ENCODE measurements around the gene NELL2.

Gene NELL2

GRCh38 chr12:44523828-44524227 is 352.3 kb downstream of the NELL2 start:
- Histone ChIP-seq H3K27me3 (ENCODE audit: control insufficient read depth, low read length) (no peaks in the 10 kb centered on the region), H3K4me3 (ENCODE audit: low read length) (no peak overlapping the region), H3K36me3 (ENCODE audit: control insufficient read depth, low read length) (no peaks in the 10 kb centered on the region), H3F3A (ENCODE audit: control insufficient read depth, insufficient read depth) (no peaks in the 10 kb centered on the region), H4K20me1 (ENCODE audit: control insufficient read depth, insufficient read depth, low read depth, low read length) (no peaks in the 10 kb centered on the region), H3K79me2 (ENCODE audit: control insufficient read depth, low read length) (no peaks in the 10 kb centered on the region), H3K4me2 (ENCODE audit: low read length) (no peak overlapping the region), H3K27ac (ENCODE audit: low read depth, low read length) (no peak overlapping the region), H3K9me3 (ENCODE audit: control insufficient read depth, insufficient read depth, low read length) (no peaks in the 10 kb centered on the region), H3K4me1 (ENCODE audit: control insufficient read depth, low read length) (no peaks in the 10 kb centered on the region), H3K9me2 (replicated peaks; ENCODE audit: control insufficient read depth, low read length) (no peaks in the 10 kb centered on the region)
- TF ChIP-seq CTCF (IDR thresholded peaks at IDR 0.05; ENCODE audit: low read depth, low read length, poor library complexity, severe bottlenecking), result no peak
- no peak for TF ChIP-seq EZH2phosphoT487 (IDR thresholded peaks at IDR 0.05; ENCODE audit: borderline replicate concordance, low read length)

- Histone ChIP-seq H3F3A (ENCODE audit: control insufficient read depth, insufficient read depth) (no peaks in the 10 kb centered on the region), H3K4me1 (ENCODE audit: control insufficient read depth, low read length) (no peaks in the 10 kb centered on the region), H3K9me3 (ENCODE audit: control insufficient read depth, insufficient read depth, low read length) (no peaks in the 10 kb centered on the region), H4K20me1 (ENCODE audit: control insufficient read depth, insufficient read depth, low read depth, low read length) (no peaks in the 10 kb centered on the region), H3K27me3 (ENCODE audit: control insufficient read depth, low read length) (no peaks in the 10 kb centered on the region), H3K4me2 (ENCODE audit: low read length) (no peak overlapping the region), H3K9me2 (replicated peaks; ENCODE audit: control insufficient read depth, low read length) (no peaks in the 10 kb centered on the region), H3K36me3 (ENCODE audit: control insufficient read depth, low read length) (no peaks in the 10 kb centered on the region), H3K4me3 (ENCODE audit: low read length) (no peak overlapping the region), H3K27ac (ENCODE audit: low read depth, low read length) (no peak overlapping the region), H3K79me2 (ENCODE audit: control insufficient read depth, low read length) (no peaks in the 10 kb centered on the region)
- TF ChIP-seq CTCF (IDR thresholded peaks at IDR 0.05; ENCODE audit: low read depth, low read length, poor library complexity, severe bottlenecking), result no peak
- no peak for TF ChIP-seq EZH2phosphoT487 (IDR thresholded peaks at IDR 0.05; ENCODE audit: borderline replicate concordance, low read length)
Observed at GRCh38 chr12:44521702-44522101, 354.4 kb downstream of the NELL2 start.

- TF ChIP-seq EZH2phosphoT487 (IDR thresholded peaks at IDR 0.05; ENCODE audit: borderline replicate concordance, low read length), result no peak
- Histone ChIP-seq H3K36me3 (ENCODE audit: control insufficient read depth, low read length) (no peaks in the 10 kb centered on the region), H3K9me3 (ENCODE audit: control insufficient read depth, insufficient read depth, low read length) (no peaks in the 10 kb centered on the region)
Observed at GRCh38 chr12:44519931-44520330, 356.2 kb downstream of the NELL2 start.

GRCh38 chr12:44511289-44511688 is 364.8 kb downstream of the NELL2 start:
- no peaks in the 10 kb centered on the region for H3K9me2 ChIP-seq (replicated peaks; ENCODE audit: control insufficient read depth, low read length)

More at GRCh38 chr12:44519931-44520330, 356.2 kb downstream of the NELL2 start:
- Histone ChIP-seq H3K79me2 (ENCODE audit: control insufficient read depth, low read length) (no peaks in the 10 kb centered on the region), H3K27me3 (ENCODE audit: control insufficient read depth, low read length) (no peaks in the 10 kb centered on the region), H3K9me2 (replicated peaks; ENCODE audit: control insufficient read depth, low read length) (no peaks in the 10 kb centered on the region), H3K4me2 (ENCODE audit: low read length) (no peak overlapping the region), H3K4me1 (ENCODE audit: control insufficient read depth, low read length) (no peaks in the 10 kb centered on the region), H3K4me3 (ENCODE audit: low read length) (no peak overlapping the region), H4K20me1 (ENCODE audit: control insufficient read depth, insufficient read depth, low read depth, low read length) (no peaks in the 10 kb centered on the region), H3F3A (ENCODE audit: control insufficient read depth, insufficient read depth) (no peaks in the 10 kb centered on the region), H3K27ac (ENCODE audit: low read depth, low read length) (no peak overlapping the region)

More at GRCh38 chr12:44511289-44511688, 364.8 kb downstream of the NELL2 start:
- H3K4me1 ChIP-seq (ENCODE audit: control insufficient read depth, low read length), result no peaks in the 10 kb centered on the region
- no peaks in the 10 kb centered on the region for H3K9me3 ChIP-seq (ENCODE audit: control insufficient read depth, insufficient read depth, low read length)
- H3K27ac ChIP-seq (ENCODE audit: low read depth, low read length), result no peak overlapping the region
- TF ChIP-seq EZH2phosphoT487 (IDR thresholded peaks at IDR 0.05; ENCODE audit: borderline replicate concordance, low read length) (no peak), CTCF (IDR thresholded peaks at IDR 0.05; ENCODE audit: low read depth, low read length, poor library complexity, severe bottlenecking) (no peak)
- H4K20me1 ChIP-seq (ENCODE audit: control insufficient read depth, insufficient read depth, low read depth, low read length), result no peaks in the 10 kb centered on the region
- H3F3A ChIP-seq (ENCODE audit: control insufficient read depth, insufficient read depth), result no peaks in the 10 kb centered on the region
- no peaks in the 10 kb centered on the region for H3K27me3 ChIP-seq (ENCODE audit: control insufficient read depth, low read length)
- H3K79me2 ChIP-seq (ENCODE audit: control insufficient read depth, low read length), result no peaks in the 10 kb centered on the region
- no peak overlapping the region for H3K4me2 ChIP-seq (ENCODE audit: low read length)
- H3K4me3 ChIP-seq (ENCODE audit: low read length), result no peak overlapping the region
- H3K36me3 ChIP-seq (ENCODE audit: control insufficient read depth, low read length), result no peaks in the 10 kb centered on the region

Measured in DOHH2 (cell line).